Keratinocyte (primary cell): ENCODE results near the gene CGREF1. TPM values are rescaled to one million over a fixed set of nuclear protein-coding genes. Genes with fewer than 3 reads are reported as not detected.

Source experiments
- DNase-seq: peaks from one replicate; pipeline ENCODE4 v3.0.0-alpha.2; 2011; ENCODE audit warnings: low read depth, missing footprints, low spot score
- FAIRE-seq: peaks from 2 replicates; lab custom pipeline; 2011; peaks lifted over from hg19 to GRCh38; lab: Jason Lieb, UNC
- H2AFZ ChIP-seq: 2 replicates; pipeline ENCODE4 v1.6.0; 2012; ENCODE audit warnings: low read length, control low read depth, inconsistent platforms; ENCODE audit not compliant: control insufficient read depth
- H3K27ac ChIP-seq: 2 replicates; pipeline ENCODE4 v1.5.1; 2011; ENCODE audit warnings: low read length; ENCODE audit not compliant: control insufficient read depth, insufficient read depth
- H3K27me3 ChIP-seq: 3 replicates; pipeline ENCODE4 v1.6.0; 2011; ENCODE audit warnings: low read length; ENCODE audit not compliant: control insufficient read depth, insufficient read depth; ENCODE audit errors: extremely low read depth
- H3K36me3 ChIP-seq, 2 experiments: 2 replicates in 1 of 2; 3 replicates in 1 of 2; pipeline ENCODE4 v1.5.1; 2011; ENCODE audit warnings: low read length in 2 of 2, mild to moderate bottlenecking in 1 of 2; ENCODE audit not compliant: control insufficient read depth in 2 of 2, insufficient read depth in 2 of 2; ENCODE audit errors: extremely low read depth in 1 of 2
- H3K4me1 ChIP-seq: 3 replicates; pipeline ENCODE4 v1.5.1; 2011; ENCODE audit warnings: low read length; ENCODE audit not compliant: control insufficient read depth, insufficient read depth; ENCODE audit errors: extremely low read depth
- H3K4me2 ChIP-seq: 3 replicates; pipeline ENCODE4 v1.6.0; 2011; ENCODE audit warnings: low read depth, low read length; ENCODE audit not compliant: control insufficient read depth, insufficient read depth; ENCODE audit errors: extremely low read depth
- H3K4me3 ChIP-seq, 3 experiments: fragments of 200-600 bp in 1 of 3; sonication (generic) in 1 of 3; 2 replicates in 2 of 3; 3 replicates in 1 of 3; pipeline ENCODE4 v1.5.1; 2011 to 2016; ENCODE audit warnings: low read length in 3 of 3, mild to moderate bottlenecking in 3 of 3, control low read depth in 2 of 3, inconsistent platforms in 1 of 3, low read depth in 1 of 3, mixed read lengths in 1 of 3, mixed run types in 1 of 3, moderate library complexity in 1 of 3; ENCODE audit not compliant: control insufficient read depth in 2 of 3, insufficient read depth in 2 of 3; ENCODE audit errors: extremely low read depth in 1 of 3
- H3K79me2 ChIP-seq: 2 replicates; pipeline ENCODE4 v1.6.0; 2012; ENCODE audit warnings: low read length; ENCODE audit not compliant: control insufficient read depth, insufficient read depth
- H3K9ac ChIP-seq: 3 replicates; pipeline ENCODE4 v1.6.0; 2011; ENCODE audit warnings: low read length; ENCODE audit not compliant: control insufficient read depth, insufficient read depth; ENCODE audit errors: extremely low read depth
- H3K9me1 ChIP-seq: 3 replicates; pipeline ENCODE4 v1.6.0; 2011; ENCODE audit warnings: low read length; ENCODE audit not compliant: control insufficient read depth, insufficient read depth; ENCODE audit errors: extremely low read depth
- H3K9me3 ChIP-seq: 2 replicates; pipeline ENCODE4 v1.5.1; 2012; ENCODE audit warnings: low read depth, low read length; ENCODE audit not compliant: control insufficient read depth
- H4K20me1 ChIP-seq: 3 replicates; pipeline ENCODE4 v1.6.0; 2011; ENCODE audit warnings: low read length; ENCODE audit not compliant: control insufficient read depth, insufficient read depth; ENCODE audit errors: extremely low read depth
- CTCF ChIP-seq, 3 experiments: IDR thresholded peaks in 1 of 3; conservative IDR thresholded peaks in 1 of 3; optimal IDR thresholded peaks in 1 of 3; 2 replicates in 2 of 3; 3 replicates in 1 of 3; pipeline versions ENCODE3 to v1.5.1; 2011; ENCODE audit warnings: low read length in 3 of 3, mild to moderate bottlenecking in 3 of 3, moderate library complexity in 2 of 3, control low read depth in 1 of 3, inconsistent platforms in 1 of 3; ENCODE audit not compliant: insufficient read depth in 2 of 3; ENCODE audit errors: extremely low read depth in 1 of 3
- EZH2 ChIP-seq: IDR thresholded peaks from one replicate; pipeline ENCODE4 v1.6.1; 2012; ENCODE audit warnings: inconsistent platforms, mild to moderate bottlenecking, low read length, moderate library complexity
- dilution Hi-C: fragments of 300-500 bp; cut with MboI; formaldehyde crosslinking; loops from one replicate; pipeline ENCODE4 v1.7.0; 2020; ENCODE audit warnings: low sequenced_read_pairs; ENCODE audit not compliant: extremely low pct_ligation_motif_present
- polyA plus RNA-seq, 5 experiments: library from polyadenylated mRNA; depleted of rRNA in 3 of 5; stranded (reverse) in 3 of 5; stranded (forward) in 1 of 5; unstranded in 1 of 5; fragments of >200 nt; gene quantifications; 1 replicate in 1 of 5; 2 replicates in 3 of 5; 3 replicates in 1 of 5; pipeline versions ENCODE4 v1.2.1 to v1.2.3, GENCODE V29; 2011 to 2012; ENCODE audit warnings: missing spikeins in 2 of 5, low read depth in 1 of 5, low replicate concordance in 1 of 5

CGREF1 gene
- polyA plus RNA-seq, 1 donor (not counting 4 experiments of a cell fraction or from before 2014, with no cell fraction given), result 1.3 TPM

DNA sequence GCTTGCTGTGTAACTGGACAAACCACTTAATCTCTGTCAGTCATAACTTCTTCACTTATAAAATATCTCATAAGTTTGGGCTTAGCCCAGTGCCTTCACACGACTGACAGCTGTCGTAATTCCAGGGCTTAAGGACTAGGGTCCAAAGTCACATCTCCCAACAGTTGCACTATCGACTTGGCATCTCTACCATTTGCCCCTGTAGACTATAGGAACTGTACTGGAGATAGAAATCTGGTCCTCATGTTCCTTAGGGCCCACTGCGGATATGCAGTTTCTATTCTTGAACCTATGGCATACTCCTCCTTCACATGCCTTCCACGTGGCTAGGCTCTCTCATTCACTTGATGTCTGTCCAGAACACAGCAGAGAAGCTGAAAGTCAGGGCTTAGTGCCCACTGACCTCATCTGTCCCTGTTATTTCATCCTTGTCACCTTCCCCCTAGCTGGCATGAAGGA, 7.4 kb upstream of the CGREF1 start:
- dilution Hi-C loops, result no loop called here
- Histone ChIP-seq H3K36me3 (peaks cover 14 to 16% of the 10 kb centered on the region in 2 experiments), H3K4me3 (no peak overlapping the region), H3K79me2 (no peaks in the 10 kb centered on the region), H3K9me1 (no peaks in the 10 kb centered on the region), H3K4me1 (no peaks in the 10 kb centered on the region), H3K27me3 (peaks cover 23% of the 10 kb centered on the region), H4K20me1 (no peaks in the 10 kb centered on the region), H2AFZ (no peak overlapping the region), H3K4me2 (no peak overlapping the region), H3K27ac (no peak overlapping the region), H3K9ac (no peak overlapping the region), H3K9me3 (no peaks in the 10 kb centered on the region)
- no peak for TF ChIP-seq CTCF (optimal IDR thresholded peaks at IDR 0.05 in 1 of 3, IDR thresholded peaks at IDR 0.05 in 1 of 3, conservative IDR thresholded peaks at IDR 0.05 in 1 of 3; ENCODE audit: extremely low read depth in 1 of 3, insufficient read depth in 2 of 3, low read length in 3 of 3)
- no peak for TF ChIP-seq EZH2
- FAIRE-seq, result no peak
- DNase-seq, result no peak

DNA sequence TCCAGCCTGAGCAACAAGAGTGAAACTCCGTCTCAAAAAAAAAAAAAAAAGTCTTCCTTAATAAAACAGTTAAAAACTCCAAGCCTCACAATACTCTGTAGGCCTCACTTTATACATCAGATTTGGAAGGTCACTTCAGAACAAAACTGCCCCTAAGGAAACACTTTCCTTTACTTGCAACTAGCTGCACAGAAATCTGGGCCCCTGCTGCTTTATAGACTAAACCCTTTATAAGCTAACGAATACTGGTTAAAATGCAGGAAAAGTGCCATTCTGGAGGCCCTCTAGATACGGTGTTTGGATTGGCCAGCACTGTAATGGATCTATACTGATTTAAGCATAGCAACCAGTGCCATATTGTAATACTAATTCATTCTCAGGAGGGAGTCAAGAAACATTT, 6.2 kb upstream of the CGREF1 start:
- FAIRE-seq, result no peak
- H3K4me3 ChIP-seq, result no peak overlapping the region
- no peak for TF ChIP-seq EZH2
- TF ChIP-seq CTCF (optimal IDR thresholded peaks at IDR 0.05 in 1 of 3, IDR thresholded peaks at IDR 0.05 in 1 of 3, conservative IDR thresholded peaks at IDR 0.05 in 1 of 3; ENCODE audit: extremely low read depth in 1 of 3, insufficient read depth in 2 of 3, low read length in 3 of 3), result no peak

More for the DNA sequence above, 6.2 kb upstream of the CGREF1 start:
- Histone ChIP-seq H2AFZ (no peak overlapping the region), H3K36me3 (peaks cover 3 to 8% of the 10 kb centered on the region in 2 experiments), H3K9me1 (no peaks in the 10 kb centered on the region), H3K27me3 (peaks cover 35% of the 10 kb centered on the region), H4K20me1 (no peaks in the 10 kb centered on the region), H3K4me1 (no peaks in the 10 kb centered on the region), H3K27ac (no peak overlapping the region), H3K9me3 (no peaks in the 10 kb centered on the region), H3K4me2 (no peak overlapping the region), H3K9ac (no peak overlapping the region), H3K79me2 (no peaks in the 10 kb centered on the region)
- no peak for DNase-seq
- dilution Hi-C loops, result no loop called here
